Caco-2 (cell line): ENCODE measurements around the gene BACE1-AS. TPM values are rescaled to one million over a fixed set of nuclear protein-coding genes. Genes with fewer than 3 reads are reported as not detected.

Experiments
- BruUV-seq: library from RNA; stranded (reverse); fragments of 400-500 nt; replicated peaks from 2 replicates; lab custom pipeline; 2021; lab: Mats Ljungman, UMichigan
- CTCF ChIA-PET: fragments of 300-600 bp; sonication (Branson Sonifier 250); formaldehyde crosslinking; loops from one replicate; lab custom pipeline; 2022; ENCODE audit warnings: antibody characterized with exemption; lab: Charles Lee
- POLR2A ChIA-PET: fragments of 300-600 bp; sonication (Branson Sonifier 250); formaldehyde crosslinking; loops from one replicate; lab custom pipeline; 2022; ENCODE audit warnings: antibody characterized with exemption; lab: Charles Lee
- DNase-seq, 2 experiments: peaks; one replicate each; pipeline versions ENCODE4 v3.0.0 to v3.0.0-alpha.2; 2020 to 2022
- H3K27me3 ChIP-seq: replicated peaks from 2 replicates; pipeline ENCODE4 v1.6.0; 2011; ENCODE audit warnings: low read length; ENCODE audit not compliant: control insufficient read depth, insufficient read depth
- H3K36me3 ChIP-seq: 2 replicates; pipeline ENCODE4 v1.5.1; 2011; ENCODE audit warnings: low read length; ENCODE audit not compliant: control insufficient read depth, insufficient read depth
- H3K4me1 ChIP-seq: fragments of 250-450 bp; sonication (Bioruptor Pico); 2 replicates; pipeline ENCODE4 v1.5.1; 2020; ENCODE audit warnings: mild to moderate bottlenecking
- H3K4me3 ChIP-seq: 2 replicates; pipeline ENCODE4 v1.5.1; 2011; ENCODE audit warnings: low read depth, mild to moderate bottlenecking, control low read depth, low read length
- H3K9me3 ChIP-seq: fragments of 250-450 bp; sonication (Bioruptor Pico); 2 replicates; pipeline ENCODE4 v1.5.1; 2020; ENCODE audit warnings: mild to moderate bottlenecking, moderate library complexity
- H3K27ac Mint-ChIP-seq: one replicate; pipeline ENCODE4 v1.8.0; 2022; ENCODE audit warnings: mixed read lengths; ENCODE audit not compliant: unreplicated experiment
- H3K27me3 Mint-ChIP-seq: one replicate; pipeline ENCODE4 v1.8.0; 2022; ENCODE audit warnings: mixed read lengths; ENCODE audit not compliant: insufficient read depth, unreplicated experiment
- H3K36me3 Mint-ChIP-seq: one replicate; pipeline ENCODE4 v1.8.0; 2022; ENCODE audit warnings: mild to moderate bottlenecking, mixed read lengths; ENCODE audit not compliant: insufficient read depth, unreplicated experiment
- H3K4me1 Mint-ChIP-seq: one replicate; pipeline ENCODE4 v1.8.0; 2022; ENCODE audit warnings: low read depth, mixed read lengths; ENCODE audit not compliant: unreplicated experiment
- H3K4me3 Mint-ChIP-seq: one replicate; pipeline ENCODE4 v1.8.0; 2022; ENCODE audit warnings: mild to moderate bottlenecking, moderate library complexity, mixed read lengths; ENCODE audit not compliant: unreplicated experiment
- H3K9me3 Mint-ChIP-seq: one replicate; pipeline ENCODE4 v1.8.0; 2022; ENCODE audit warnings: mixed read lengths; ENCODE audit not compliant: unreplicated experiment
- CTCF ChIP-seq, 2 experiments: fragments of 200-600 bp in 1 of 2; IDR thresholded peaks; 1 replicate in 1 of 2; 2 replicates in 1 of 2; pipeline versions ENCODE4 v1.5.1 to v1.8.0; 2011 to 2022; ENCODE audit warnings: antibody characterized with exemption in 1 of 2, control low read depth in 1 of 2, inconsistent platforms in 1 of 2, low read depth in 1 of 2, low read length in 1 of 2, mild to moderate bottlenecking in 1 of 2, moderate library complexity in 1 of 2; ENCODE audit not compliant: insufficient read depth in 1 of 2, severe bottlenecking in 1 of 2, unreplicated experiment in 1 of 2
- intact Hi-C: fragments of 100-400 bp; cut with micrococcal nuclease; formaldehyde crosslinking; loops from one replicate; pipeline ENCODE4 v1.10.0; 2022; ENCODE audit not compliant: unreplicated experiment
- total RNA-seq: library from RNA; stranded (reverse); gene quantifications from 2 replicates; pipeline ENCODE4 v1.2.3, GENCODE V29; 2022

The BACE1-AS gene
- total RNA-seq, 1 experiment from 2014 or later, result 18.8 TPM

DNA sequence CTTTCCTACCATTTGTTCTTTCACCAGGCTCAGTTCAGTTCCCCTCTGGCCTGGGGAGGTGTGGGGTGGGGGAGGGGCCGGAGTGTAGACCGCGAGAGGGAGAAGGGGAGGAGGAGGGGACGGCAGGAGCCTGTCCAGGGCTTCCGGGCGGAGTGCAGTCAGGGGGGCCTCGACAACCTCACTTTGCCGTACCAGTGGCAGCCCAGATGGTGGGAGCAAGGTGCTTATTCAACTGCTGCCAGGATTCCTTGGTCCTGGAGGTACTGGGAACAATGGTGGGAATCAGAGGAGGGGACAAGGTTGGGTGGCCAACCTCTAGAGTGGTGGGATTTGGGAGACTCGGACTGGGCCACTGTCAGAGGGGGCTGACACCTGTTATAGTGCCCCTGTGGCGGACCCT lies 23.7 kb downstream of the BACE1-AS start:
- ChIA-PET POLR2A (no interaction called here), CTCF (interaction anchor here (1.8 kb wide), 1 partner anchor 501 kb away, joined by 4 read pairs; no protein-coding TSS in a partner anchor)
- intact Hi-C loops, result no loop called here
- Mint-ChIP-seq H3K27ac (no peak overlapping the region), H3K9me3 (no peaks in the 10 kb centered on the region), H3K4me3 (peak overlapping the region; percentile 74), H3K27me3 (no peaks in the 10 kb centered on the region), H3K4me1 (peaks cover 7% of the 10 kb centered on the region), H3K36me3 (peaks cover 5% of the 10 kb centered on the region)
- TF ChIP-seq CTCF (IDR thresholded peaks at IDR 0.05; ENCODE audit: insufficient read depth in 1 of 2, low read depth in 1 of 2, low read length in 1 of 2, severe bottlenecking in 1 of 2, unreplicated experiment in 1 of 2), result no peak
- no TSS peak for BruUV-seq
- Histone ChIP-seq H3K4me1 (peaks cover 7% of the 10 kb centered on the region), H3K9me3 (no peaks in the 10 kb centered on the region), H3K27me3 (no peaks in the 10 kb centered on the region), H3K4me3 (peak overlapping the region; percentile 0; the same call in 1 of the 2 replicates), H3K36me3 (no peaks in the 10 kb centered on the region)
- DNase-seq, result no peak

DNA sequence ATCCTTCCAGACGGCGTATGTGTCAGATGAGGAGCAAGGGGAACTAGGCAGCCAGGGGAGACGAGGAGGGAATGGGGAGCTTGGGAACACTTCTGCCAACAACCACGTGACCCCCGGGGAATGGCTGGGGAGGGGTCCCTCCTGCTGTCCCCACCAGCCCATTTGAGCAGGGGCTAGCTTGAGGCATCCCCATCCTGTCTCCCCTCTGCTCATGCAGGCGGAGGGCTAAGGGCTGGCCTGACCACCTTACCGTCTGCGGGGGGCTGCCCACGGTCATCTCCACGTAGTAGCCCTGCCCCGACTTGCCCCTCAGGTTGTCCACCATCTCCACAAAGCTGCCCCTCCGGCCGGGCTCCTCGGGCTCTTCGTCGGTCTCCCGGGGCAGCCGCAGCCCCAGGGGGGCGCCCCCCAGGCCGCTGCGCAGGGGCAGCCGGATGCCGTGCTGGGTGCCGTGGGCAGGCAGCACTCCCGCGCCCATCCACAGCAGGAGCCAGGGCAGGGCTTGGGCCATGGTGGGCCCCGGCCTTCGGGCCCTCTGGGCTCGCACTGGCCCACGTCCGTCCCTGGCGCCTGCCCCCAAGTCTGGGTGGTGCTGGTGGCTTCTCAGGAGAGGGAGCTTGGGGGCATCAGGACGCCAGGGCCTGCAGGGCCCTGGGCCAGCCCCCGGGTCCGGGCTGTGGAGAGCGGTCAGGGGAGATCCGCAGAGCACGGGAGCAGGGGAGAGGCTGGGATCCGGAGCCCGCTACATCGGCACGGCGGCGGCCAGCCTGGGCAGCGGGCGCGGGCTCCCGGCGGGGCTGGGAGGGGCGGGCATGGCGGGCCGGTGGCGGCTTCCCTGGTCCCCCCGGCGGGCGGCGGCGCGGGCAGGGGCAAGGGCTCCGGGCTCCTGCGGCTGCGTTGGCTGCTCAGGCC lies 24.4 kb downstream of the BACE1-AS start:
- Histone ChIP-seq H3K36me3 (no peaks in the 10 kb centered on the region), H3K27me3 (no peaks in the 10 kb centered on the region), H3K4me1 (peaks cover 7% of the 10 kb centered on the region), H3K4me3 (peak overlapping the region; percentile 70), H3K9me3 (no peaks in the 10 kb centered on the region)
- H3K9me3 Mint-ChIP-seq, result no peaks in the 10 kb centered on the region
- BruUV-seq, result no TSS peak
- ChIA-PET POLR2A (interaction anchor here (0.7 kb wide), 1 partner anchor 12 kb away, joined by 8 read pairs; the partner anchor contains the start of gene CEP164), CTCF (interaction anchor here (0.8 to 1.8 kb wide), 2 partner anchors 12 to 502 kb away, joined by 4 to 6 read pairs; partner anchors contain the start of gene CEP164)
- no peak for TF ChIP-seq CTCF (IDR thresholded peaks at IDR 0.05; ENCODE audit: insufficient read depth in 1 of 2, low read depth in 1 of 2, low read length in 1 of 2, severe bottlenecking in 1 of 2, unreplicated experiment in 1 of 2)
- intact Hi-C loops, result loop anchor here (1.0 to 2.0 kb wide), 3 partner anchors 12 to 83 kb away; partner anchors contain the start of genes CEP164, PCSK7 and RNF214
- H3K36me3 Mint-ChIP-seq, result peaks cover 5% of the 10 kb centered on the region
- H3K27me3 Mint-ChIP-seq, result no peaks in the 10 kb centered on the region
- peak in 1 of 2 experiments; percentile 32 for DNase-seq
- H3K27ac Mint-ChIP-seq, result no peak overlapping the region
- peak overlapping the region; percentile 74 for H3K4me3 Mint-ChIP-seq
- peaks cover 7% of the 10 kb centered on the region for H3K4me1 Mint-ChIP-seq
